ENCODE data around the gene XCL2.

Gene XCL2

GRCh38 chr1:168505006-168505405, 38.8 kb downstream of the XCL2 start:
- no peak for TF ChIP-seq ZNF565 (CRISPR knock-in tag; conservative IDR thresholded peaks at IDR 0.05; ENCODE audit: low read depth)
- no peak for TF ChIP-seq TOX (CRISPR knock-in tag; IDR thresholded peaks at IDR 0.05; ENCODE audit: borderline replicate concordance)
- no peak for TF ChIP-seq TCF4 (CRISPR knock-in tag; IDR thresholded peaks at IDR 0.05; ENCODE audit: borderline replicate concordance)
- TF ChIP-seq CSRNP3 (CRISPR knock-in tag; IDR thresholded peaks at IDR 0.05): no peak
- no peak for ATAC-seq

- no peak for ATAC-seq
- no peak for TF ChIP-seq PATZ1 (CRISPR knock-in tag; IDR thresholded peaks at IDR 0.05; ENCODE audit: borderline replicate concordance)
- no peak for TF ChIP-seq ZNF70 (CRISPR knock-in tag; IDR thresholded peaks at IDR 0.05)
- no peak for TF ChIP-seq CSDC2 (CRISPR knock-in tag; IDR thresholded peaks at IDR 0.05)
- TF ChIP-seq ESRRG (CRISPR knock-in tag; IDR thresholded peaks at IDR 0.05): no peak
Measured at GRCh38 chr1:168504064-168504837, 39.5 kb downstream of the XCL2 start.

- no peak for TF ChIP-seq ZNF8 (CRISPR knock-in tag; IDR thresholded peaks at IDR 0.05)
- TF ChIP-seq TSHZ2 (CRISPR knock-in tag; IDR thresholded peaks at IDR 0.05): no peak
- no peak for TF ChIP-seq CSRNP3 (CRISPR knock-in tag; IDR thresholded peaks at IDR 0.05)
- TF ChIP-seq ZC3H10 (CRISPR knock-in tag; IDR thresholded peaks at IDR 0.05): no peak
- no peak for TF ChIP-seq PATZ1 (CRISPR knock-in tag; IDR thresholded peaks at IDR 0.05; ENCODE audit: borderline replicate concordance)
- no peak for TF ChIP-seq ZFP3 (CRISPR knock-in tag; IDR thresholded peaks at IDR 0.05)
- no peak for TF ChIP-seq ZNF70 (CRISPR knock-in tag; IDR thresholded peaks at IDR 0.05)
- TF ChIP-seq SNAI2 (CRISPR knock-in tag; IDR thresholded peaks at IDR 0.05): no peak
- TF ChIP-seq BACH2 (CRISPR knock-in tag; IDR thresholded peaks at IDR 0.05; ENCODE audit: borderline replicate concordance): no peak
- no peak for TF ChIP-seq POU6F1 (CRISPR knock-in tag; IDR thresholded peaks at IDR 0.05; ENCODE audit: borderline replicate concordance, low read depth)
- TF ChIP-seq OSR1 (CRISPR knock-in tag; IDR thresholded peaks at IDR 0.05): no peak
- no peak for TF ChIP-seq ESRRG (CRISPR knock-in tag; IDR thresholded peaks at IDR 0.05)
- TF ChIP-seq CREB5 (CRISPR knock-in tag; IDR thresholded peaks at IDR 0.05; ENCODE audit: low read depth): no peak
- TF ChIP-seq TCF4 (CRISPR knock-in tag; IDR thresholded peaks at IDR 0.05; ENCODE audit: borderline replicate concordance): no peak
- ATAC-seq: no peak
Measured at GRCh38 chr1:168499688-168500049, 44.1 kb downstream of the XCL2 start.

All from SK-N-SH treated with all-trans-retinoic acid at 6 μM for 48 hours (cell line).